Mesendoderm (in vitro differentiated cells): ENCODE results near the gene NEURL2.

Source experiments
- DNase-seq: peaks from one replicate; pipeline ENCODE4 v3.0.0; 2013
- H2AK5ac ChIP-seq: 2 replicates; pipeline ENCODE4 v1.6.1; 2013; ENCODE audit warnings: low read length, inconsistent platforms
- H2BK120ac ChIP-seq: 2 replicates; pipeline ENCODE4 v1.6.1; 2013; ENCODE audit warnings: low read depth, mild to moderate bottlenecking, low read length, moderate library complexity, mixed read lengths
- H2BK15ac ChIP-seq: replicated peaks from 2 replicates; pipeline ENCODE4 v1.6.1; 2013; ENCODE audit warnings: low read depth, mild to moderate bottlenecking, moderate library complexity
- H2BK5ac ChIP-seq: 2 replicates; pipeline ENCODE4 v1.6.1; 2013; ENCODE audit warnings: low read length, inconsistent platforms
- H3K18ac ChIP-seq: 2 replicates; pipeline ENCODE4 v1.6.1; 2013; ENCODE audit warnings: mild to moderate bottlenecking, low read length, mixed read lengths
- H3K23ac ChIP-seq: one replicate; pipeline ENCODE4 v1.6.1; 2013; ENCODE audit warnings: low read length
- H3K27ac ChIP-seq: 2 replicates; pipeline ENCODE4 v1.5.1; 2013; ENCODE audit warnings: low read depth, mild to moderate bottlenecking, inconsistent platforms, low read length, moderate library complexity
- H3K27me3 ChIP-seq: 2 replicates; pipeline ENCODE4 v1.6.1; 2013; ENCODE audit warnings: low read length, control low read depth, mild to moderate bottlenecking, inconsistent platforms; ENCODE audit not compliant: insufficient read depth, poor library complexity
- H3K36me3 ChIP-seq: 2 replicates; pipeline ENCODE4 v1.6.1; 2013; ENCODE audit warnings: low read length, inconsistent platforms; ENCODE audit not compliant: control insufficient read depth, insufficient read depth
- H3K4ac ChIP-seq: one replicate; pipeline ENCODE4 v1.6.1; 2013; ENCODE audit warnings: low read depth, mild to moderate bottlenecking, low read length, moderate library complexity
- H3K4me1 ChIP-seq: 2 replicates; pipeline ENCODE4 v1.6.1; 2013; ENCODE audit warnings: low read depth, low read length, inconsistent platforms; ENCODE audit not compliant: control insufficient read depth
- H3K4me2 ChIP-seq: 2 replicates; pipeline ENCODE4 v1.6.1; 2013; ENCODE audit warnings: low read length
- H3K4me3 ChIP-seq: 2 replicates; pipeline ENCODE4 v1.5.1; 2013; ENCODE audit warnings: mild to moderate bottlenecking, low read length
- H3K56ac ChIP-seq: one replicate; pipeline ENCODE4 v1.6.1; 2013; ENCODE audit warnings: low read length
- H3K79me1 ChIP-seq: 2 replicates; pipeline ENCODE4 v1.6.1; 2013; ENCODE audit warnings: low read length, inconsistent platforms
- H3K79me2 ChIP-seq: 2 replicates; pipeline ENCODE4 v1.6.1; 2013; ENCODE audit warnings: mild to moderate bottlenecking, low read length; ENCODE audit not compliant: control insufficient read depth, insufficient read depth
- H3K9ac ChIP-seq: 2 replicates; pipeline ENCODE4 v1.6.1; 2013; ENCODE audit warnings: low read length, inconsistent platforms
- H4K5ac ChIP-seq: one replicate; pipeline ENCODE4 v1.6.1; 2013; ENCODE audit warnings: low read length
- H4K8ac ChIP-seq: one replicate; pipeline ENCODE4 v1.6.1; 2013; ENCODE audit warnings: low read depth, mild to moderate bottlenecking, control low read depth, low read length, moderate library complexity
- WGBS: extraction: QIAGEN DNeasy Blood & Tissue Kit; methylation state at CpG from one replicate; pipeline ENCODE4 v1.1.7; 2013; ENCODE audit warnings: low lambda C conversion rate, missing lambda C conversion rate; ENCODE audit not compliant: insufficient coverage; ENCODE audit errors: extremely low coverage; 5-methylcytosine and 5-hydroxymethylcytosine counted together

The NEURL2 gene

GRCh38 chr20:45857114-45857881, 33.7 kb downstream of the NEURL2 start, which contains the start of the genes ACOT8 and ZSWIM3:
Gene ACOT8 (minus strand): TSS chr20:45857392. CDS start chr20:45857315, 77 bp downstream.
Gene ZSWIM3 (plus strand): TSS chr20:45857614. CDS start chr20:45857826, 212 bp downstream.
- peak within 1 kb of the TSS; percentile 41 for H4K8ac ChIP-seq
- no peak within 1 kb of the TSS for H2BK120ac ChIP-seq
- H3K23ac ChIP-seq, result no peak within 1 kb of the TSS
- H2BK15ac ChIP-seq, result no peak within 1 kb of the TSS
- peak within 1 kb of the TSS; percentile 94 for H3K4me3 ChIP-seq
- peak within 1 kb of the TSS; percentile 96 for H3K4me2 ChIP-seq
- no peak within 1 kb of the TSS for H2AK5ac ChIP-seq
- no peak within 1 kb of the TSS for H4K5ac ChIP-seq
- peak within 1 kb of the TSS; percentile 52 for H2BK5ac ChIP-seq
- H3K79me2 ChIP-seq, result peaks cover 2% of the 10 kb centered on the region
- DNase-seq, result peak; percentile 100
- peak within 1 kb of the TSS; percentile 90 for H3K9ac ChIP-seq
- H3K56ac ChIP-seq, result peak within 1 kb of the TSS; percentile 97
- H3K18ac ChIP-seq, result peak within 1 kb of the TSS; percentile 35
- peak within 1 kb of the TSS; percentile 19 for H3K27ac ChIP-seq
- no peaks in the 10 kb centered on the region for H3K4me1 ChIP-seq
- no peaks in the 10 kb centered on the region for H3K36me3 ChIP-seq
- WGBS, result no CpG with 5 or more reads among the region's 36 CpGs
- peaks cover 3% of the 10 kb centered on the region for H3K79me1 ChIP-seq
- H3K27me3 ChIP-seq, result no peaks in the 10 kb centered on the region
- H3K4ac ChIP-seq, result no peak within 1 kb of the TSS

GRCh38 chr20:45853484-45853883, 37.5 kb downstream of the NEURL2 start:
- no CpG with 5 or more reads among the region's 2 CpGs for WGBS

GRCh38 chr20:45852326-45852725, 38.7 kb downstream of the NEURL2 start:
- H3K36me3 ChIP-seq, result no peaks in the 10 kb centered on the region
- DNase-seq, result no peak
- H3K18ac ChIP-seq, result no peak overlapping the region
- H3K4ac ChIP-seq, result no peak overlapping the region
- no peak overlapping the region for H3K9ac ChIP-seq
- no peaks in the 10 kb centered on the region for H3K4me1 ChIP-seq
- H4K5ac ChIP-seq, result no peak overlapping the region
- no peak overlapping the region for H4K8ac ChIP-seq
- H3K56ac ChIP-seq, result no peak overlapping the region
- H3K79me1 ChIP-seq, result peaks cover 3% of the 10 kb centered on the region
- no peak overlapping the region for H3K23ac ChIP-seq
- no peaks in the 10 kb centered on the region for H3K27me3 ChIP-seq
- WGBS, result no CpG with 5 or more reads among the region's 6 CpGs
- H3K4me3 ChIP-seq, result no peak overlapping the region
- no peak overlapping the region for H3K4me2 ChIP-seq
- H3K79me2 ChIP-seq, result peaks cover 2% of the 10 kb centered on the region
- H2BK5ac ChIP-seq, result no peak overlapping the region
- H2AK5ac ChIP-seq, result no peak overlapping the region
- H3K27ac ChIP-seq, result no peak overlapping the region
- no peak overlapping the region for H2BK120ac ChIP-seq
- no peak overlapping the region for H2BK15ac ChIP-seq

More at GRCh38 chr20:45853484-45853883, 37.5 kb downstream of the NEURL2 start:
- Histone ChIP-seq H2BK15ac (no peak overlapping the region), H3K4me1 (no peaks in the 10 kb centered on the region), H4K8ac (no peak overlapping the region), H3K23ac (no peak overlapping the region), H3K27ac (no peak overlapping the region), H4K5ac (no peak overlapping the region), H3K79me1 (peaks cover 3% of the 10 kb centered on the region), H3K36me3 (no peaks in the 10 kb centered on the region), H3K79me2 (peaks cover 2% of the 10 kb centered on the region), H3K9ac (no peak overlapping the region), H3K4me2 (no peak overlapping the region), H3K18ac (no peak overlapping the region), H3K4me3 (no peak overlapping the region), H3K4ac (no peak overlapping the region), H2AK5ac (no peak overlapping the region), H2BK5ac (no peak overlapping the region), H3K27me3 (no peaks in the 10 kb centered on the region), H3K56ac (no peak overlapping the region), H2BK120ac (no peak overlapping the region)
- DNase-seq, result no peak

GRCh38 chr20:45851501-45851900, 39.5 kb downstream of the NEURL2 start:
- Histone ChIP-seq H3K27me3 (no peaks in the 10 kb centered on the region), H3K4ac (no peak overlapping the region), H3K27ac (no peak overlapping the region), H3K4me1 (no peaks in the 10 kb centered on the region), H3K23ac (no peak overlapping the region), H3K18ac (no peak overlapping the region), H3K79me1 (no peaks in the 10 kb centered on the region), H3K4me2 (no peak overlapping the region), H3K79me2 (no peaks in the 10 kb centered on the region), H4K5ac (no peak overlapping the region), H3K4me3 (no peak overlapping the region), H3K36me3 (no peaks in the 10 kb centered on the region), H2BK120ac (no peak overlapping the region), H2AK5ac (no peak overlapping the region), H2BK5ac (no peak overlapping the region), H3K9ac (no peak overlapping the region), H3K56ac (no peak overlapping the region), H2BK15ac (no peak overlapping the region), H4K8ac (no peak overlapping the region)
- no peak for DNase-seq

- Histone ChIP-seq H3K79me1 (no peaks in the 10 kb centered on the region), H2BK120ac (no peak overlapping the region), H3K4ac (no peak overlapping the region), H3K56ac (no peak overlapping the region), H3K36me3 (no peaks in the 10 kb centered on the region), H4K5ac (no peak overlapping the region), H3K18ac (no peak overlapping the region), H3K27me3 (no peaks in the 10 kb centered on the region), H2BK15ac (no peak overlapping the region), H2AK5ac (no peak overlapping the region), H3K4me3 (no peak overlapping the region), H3K4me1 (no peaks in the 10 kb centered on the region), H4K8ac (no peak overlapping the region), H3K79me2 (no peaks in the 10 kb centered on the region), H3K27ac (no peak overlapping the region), H3K23ac (no peak overlapping the region), H3K9ac (no peak overlapping the region), H3K4me2 (no peak overlapping the region), H2BK5ac (no peak overlapping the region)
- no peak for DNase-seq
- no CpG with 5 or more reads among the region's 1 CpG for WGBS
These were observed 40.1 kb downstream of the NEURL2 start for GRCh38 chr20:45850926-45851325.

GRCh38 chr20:45850238-45850637, 40.8 kb downstream of the NEURL2 start:
- WGBS, result no CpG with 5 or more reads among the region's 2 CpGs
- no peak overlapping the region for H3K56ac ChIP-seq
- no peak overlapping the region for H2BK120ac ChIP-seq
- H3K18ac ChIP-seq, result no peak overlapping the region
- H3K4me2 ChIP-seq, result no peak overlapping the region
- H2AK5ac ChIP-seq, result no peak overlapping the region
- no peak overlapping the region for H3K23ac ChIP-seq
- H2BK5ac ChIP-seq, result no peak overlapping the region
- H3K4me3 ChIP-seq, result no peak overlapping the region
- H3K4me1 ChIP-seq, result no peaks in the 10 kb centered on the region
- H3K27ac ChIP-seq, result no peak overlapping the region
- no peak overlapping the region for H2BK15ac ChIP-seq
- no peaks in the 10 kb centered on the region for H3K79me1 ChIP-seq
- H3K27me3 ChIP-seq, result no peaks in the 10 kb centered on the region
- H3K36me3 ChIP-seq, result no peaks in the 10 kb centered on the region
- H3K9ac ChIP-seq, result no peak overlapping the region
- H3K79me2 ChIP-seq, result no peaks in the 10 kb centered on the region
- H3K4ac ChIP-seq, result no peak overlapping the region
- no peak overlapping the region for H4K5ac ChIP-seq
- DNase-seq, result no peak
- no peak overlapping the region for H4K8ac ChIP-seq
